Mesenchymal stem cell (in vitro differentiated cells and primary cell): ENCODE results near the gene PSORS1C2.

Experiments
- DNase-seq: peaks from one replicate; pipeline ENCODE4 v3.0.0-alpha.2; 2013
- H2AFZ ChIP-seq: one replicate; pipeline ENCODE4 v1.6.1; 2013; ENCODE audit warnings: low read depth, mild to moderate bottlenecking, control low read depth, inconsistent platforms, low read length, moderate library complexity
- H2AK5ac ChIP-seq: 2 replicates; pipeline ENCODE4 v1.6.1; 2013; ENCODE audit warnings: low read length, moderate library complexity, mild to moderate bottlenecking, inconsistent platforms; ENCODE audit not compliant: severe bottlenecking
- H2BK120ac ChIP-seq: one replicate; pipeline ENCODE4 v1.6.1; 2013; ENCODE audit warnings: low read depth, mild to moderate bottlenecking, inconsistent platforms, low read length, moderate library complexity
- H2BK12ac ChIP-seq, 2 experiments: one replicate each; pipeline ENCODE4 v1.6.1; 2013; ENCODE audit warnings: inconsistent platforms in 2 of 2, low read length in 2 of 2, mild to moderate bottlenecking in 2 of 2, moderate library complexity in 2 of 2, control low read depth in 1 of 2
- H2BK15ac ChIP-seq: one replicate; pipeline ENCODE4 v1.6.1; 2013; ENCODE audit warnings: mild to moderate bottlenecking, low read depth, inconsistent platforms; ENCODE audit not compliant: poor library complexity, severe bottlenecking
- H2BK5ac ChIP-seq: 2 replicates; pipeline ENCODE4 v1.6.1; 2013; ENCODE audit warnings: low read depth, mild to moderate bottlenecking, low read length, control low read depth, inconsistent platforms; ENCODE audit not compliant: poor library complexity, severe bottlenecking
- H3K14ac ChIP-seq, 2 experiments: one replicate each; pipeline ENCODE4 v1.6.1; 2013; ENCODE audit warnings: inconsistent platforms in 2 of 2, low read length in 2 of 2, control low read depth in 1 of 2, mild to moderate bottlenecking in 1 of 2, moderate library complexity in 1 of 2
- H3K18ac ChIP-seq, 2 experiments: one replicate each; pipeline ENCODE4 v1.6.1; 2013; ENCODE audit warnings: inconsistent platforms in 2 of 2, low read length in 2 of 2, control low read depth in 1 of 2, low read depth in 1 of 2, mild to moderate bottlenecking in 1 of 2
- H3K23ac ChIP-seq, 2 experiments: one replicate each; pipeline ENCODE4 v1.6.1; 2013; ENCODE audit warnings: inconsistent platforms in 2 of 2, low read length in 2 of 2, mild to moderate bottlenecking in 2 of 2, moderate library complexity in 2 of 2, control low read depth in 1 of 2
- H3K27ac ChIP-seq: 2 replicates; pipeline ENCODE4 v1.5.1; 2013; ENCODE audit warnings: mild to moderate bottlenecking, moderate library complexity, low read length, control low read depth, inconsistent platforms; ENCODE audit not compliant: poor library complexity, severe bottlenecking
- H3K27me3 ChIP-seq, 2 experiments: 2 replicates each; pipeline versions ENCODE4 v1.6.1 to v1.7.0; 2013; ENCODE audit warnings: low read length in 2 of 2, mild to moderate bottlenecking in 2 of 2, moderate library complexity in 2 of 2, control low read depth in 1 of 2, inconsistent platforms in 1 of 2; ENCODE audit not compliant: control insufficient read depth in 1 of 2, insufficient read depth in 1 of 2
- H3K36me3 ChIP-seq, 2 experiments: 2 replicates each; pipeline versions ENCODE4 v1.6.1 to v1.7.0; 2013; ENCODE audit warnings: low read length in 2 of 2, control low read depth in 1 of 2, inconsistent platforms in 1 of 2, low read depth in 1 of 2, mild to moderate bottlenecking in 1 of 2; ENCODE audit not compliant: insufficient read depth in 2 of 2, control insufficient read depth in 1 of 2
- H3K4ac ChIP-seq, 2 experiments: one replicate each; pipeline ENCODE4 v1.6.1; 2013; ENCODE audit warnings: inconsistent platforms in 2 of 2, low read length in 2 of 2, mild to moderate bottlenecking in 2 of 2, moderate library complexity in 2 of 2, control low read depth in 1 of 2, low read depth in 1 of 2
- H3K4me1 ChIP-seq: 2 replicates; pipeline ENCODE4 v1.6.1; 2013; ENCODE audit warnings: low read depth, low read length, control low read depth; ENCODE audit not compliant: control insufficient read depth, insufficient read depth
- H3K4me2 ChIP-seq: 2 replicates; pipeline ENCODE4 v1.6.1; 2013; ENCODE audit warnings: low read length, mild to moderate bottlenecking, inconsistent platforms; ENCODE audit not compliant: poor library complexity, severe bottlenecking
- H3K4me3 ChIP-seq, 2 experiments: 2 replicates each; pipeline versions ENCODE4 v1.5.1 to v1.7.0; 2013; ENCODE audit warnings: low read length in 2 of 2, mild to moderate bottlenecking in 2 of 2, control low read depth in 1 of 2, low read depth in 1 of 2; ENCODE audit not compliant: insufficient read depth in 1 of 2
- H3K79me1 ChIP-seq: replicated peaks from 2 replicates; pipeline ENCODE4 v1.6.1; 2013; ENCODE audit warnings: mild to moderate bottlenecking, control low read depth, low read length, inconsistent platforms; ENCODE audit not compliant: poor library complexity, severe bottlenecking
- H3K9ac ChIP-seq: 2 replicates; pipeline ENCODE4 v1.7.0; 2013; ENCODE audit warnings: mild to moderate bottlenecking, low read length, moderate library complexity
- H3K9me3 ChIP-seq: 2 replicates; pipeline ENCODE4 v1.7.0; 2013; ENCODE audit warnings: mild to moderate bottlenecking, low read length; ENCODE audit not compliant: control insufficient read depth
- H4K8ac ChIP-seq: one replicate; pipeline ENCODE4 v1.6.1; 2013; ENCODE audit warnings: inconsistent platforms, mild to moderate bottlenecking, low read length, moderate library complexity
- H4K91ac ChIP-seq: one replicate; pipeline ENCODE4 v1.6.1; 2013; ENCODE audit warnings: mild to moderate bottlenecking, low read length, inconsistent platforms
- WGBS: methylation state at CpG from one replicate; pipeline ENCODE4 v1.1.7; 2013; ENCODE audit warnings: mixed read lengths; 5-methylcytosine and 5-hydroxymethylcytosine counted together

PSORS1C2 gene

GRCh38 chr6:31179042-31179386, 40.1 kb upstream of the PSORS1C2 start:
- peak overlapping the region in 1 of 2 experiments; percentile 16 for H2BK12ac ChIP-seq

GRCh38 chr6:31178143-31179041, 39.5 kb upstream of the PSORS1C2 start:
- Histone ChIP-seq H3K4me3 (no peak overlapping the region), H3K14ac (no peak overlapping the region), H4K91ac (no peak overlapping the region), H3K79me1 (peaks cover 35% of the 10 kb centered on the region), H3K9me3 (no peaks in the 10 kb centered on the region), H4K8ac (no peak overlapping the region), H2BK12ac (no peak overlapping the region), H3K27me3 (no peaks in the 10 kb centered on the region), H3K4ac (no peak overlapping the region), H2AK5ac (no peak overlapping the region), H2BK120ac (no peak overlapping the region), H3K4me2 (no peak overlapping the region), H3K9ac (no peak overlapping the region), H3K36me3 (peaks cover 0 to 37% of the 10 kb centered on the region in 2 experiments), H3K4me1 (peaks cover 11% of the 10 kb centered on the region), H2AFZ (no peak overlapping the region), H3K18ac (no peak overlapping the region), H3K27ac (no peak overlapping the region), H2BK5ac (no peak overlapping the region), H2BK15ac (no peak overlapping the region), H3K23ac (no peak overlapping the region)
- WGBS, result 75% methylated on average over 5 of the region's 8 CpGs
- DNase-seq, result no peak

More at GRCh38 chr6:31179042-31179386, 40.1 kb upstream of the PSORS1C2 start:
- no peak overlapping the region for H3K4me2 ChIP-seq
- H2AK5ac ChIP-seq, result peak overlapping the region; percentile 57
- no peak overlapping the region for H3K23ac ChIP-seq
- H2AFZ ChIP-seq, result no peak overlapping the region
- H3K18ac ChIP-seq, result no peak overlapping the region
- peak overlapping the region in 1 of 2 experiments; percentile 77 for H3K4ac ChIP-seq
- H3K14ac ChIP-seq, result no peak overlapping the region
- H2BK120ac ChIP-seq, result no peak overlapping the region
- H4K8ac ChIP-seq, result peak overlapping the region; percentile 87
- H3K4me1 ChIP-seq, result peaks cover 8% of the 10 kb centered on the region
- H3K27me3 ChIP-seq, result no peaks in the 10 kb centered on the region
- no peak overlapping the region for H4K91ac ChIP-seq
- DNase-seq, result no peak
- no peak overlapping the region for H3K9ac ChIP-seq
- no peak overlapping the region for H3K4me3 ChIP-seq
- peaks cover 0 to 37% of the 10 kb centered on the region in 2 experiments for H3K36me3 ChIP-seq
- no peak overlapping the region for H3K27ac ChIP-seq
- no peak overlapping the region for H2BK15ac ChIP-seq
- H2BK5ac ChIP-seq, result no peak overlapping the region
- peaks cover 28% of the 10 kb centered on the region for H3K79me1 ChIP-seq
- no peaks in the 10 kb centered on the region for H3K9me3 ChIP-seq
- WGBS, result 92% methylated on average over 4 of the region's 4 CpGs

GRCh38 chr6:31175971-31176370, 37.1 kb upstream of the PSORS1C2 start:
- no peak overlapping the region for H3K4ac ChIP-seq
- H3K27me3 ChIP-seq, result no peaks in the 10 kb centered on the region
- peaks cover 0 to 33% of the 10 kb centered on the region in 2 experiments for H3K36me3 ChIP-seq
- peaks cover 48% of the 10 kb centered on the region for H3K79me1 ChIP-seq
- no peak overlapping the region for H2BK15ac ChIP-seq
- no peak overlapping the region for H3K14ac ChIP-seq
- no peak overlapping the region for H3K18ac ChIP-seq
- H3K4me3 ChIP-seq, result no peak overlapping the region
- no peak overlapping the region for H4K8ac ChIP-seq
- H2BK5ac ChIP-seq, result no peak overlapping the region
- H2AK5ac ChIP-seq, result no peak overlapping the region
- H3K4me2 ChIP-seq, result no peak overlapping the region
- H2BK120ac ChIP-seq, result no peak overlapping the region
- no peaks in the 10 kb centered on the region for H3K9me3 ChIP-seq
- H3K9ac ChIP-seq, result no peak overlapping the region
- no peak overlapping the region for H4K91ac ChIP-seq
- no peak overlapping the region for H3K23ac ChIP-seq
- H3K4me1 ChIP-seq, result peaks cover 18% of the 10 kb centered on the region
- no peak overlapping the region for H3K27ac ChIP-seq
- 81% methylated on average over 3 of the region's 3 CpGs for whole genome bisulfite sequencing
- H2AFZ ChIP-seq, result no peak overlapping the region
- no peak for DNase-seq
- H2BK12ac ChIP-seq, result no peak overlapping the region

- no peak overlapping the region for H2BK15ac ChIP-seq
- no peak overlapping the region for H3K23ac ChIP-seq
- H2AFZ ChIP-seq, result no peak overlapping the region
- H3K4ac ChIP-seq, result no peak overlapping the region
- H4K91ac ChIP-seq, result no peak overlapping the region
- H2BK120ac ChIP-seq, result no peak overlapping the region
- no peak overlapping the region for H3K4me2 ChIP-seq
- no peak overlapping the region for H3K9ac ChIP-seq
- H2AK5ac ChIP-seq, result no peak overlapping the region
- peaks cover 20% of the 10 kb centered on the region for H3K4me1 ChIP-seq
- no peak overlapping the region for H4K8ac ChIP-seq
- peaks cover 46% of the 10 kb centered on the region for H3K79me1 ChIP-seq
- H2BK12ac ChIP-seq, result no peak overlapping the region
- WGBS, result 96% methylated on average over 3 of the region's 5 CpGs
- no peak overlapping the region for H3K27ac ChIP-seq
- DNase-seq, result no peak
- peaks cover 0 to 14% of the 10 kb centered on the region in 2 experiments for H3K27me3 ChIP-seq
- no peak overlapping the region for H2BK5ac ChIP-seq
- H3K4me3 ChIP-seq, result no peak overlapping the region
- H3K9me3 ChIP-seq, result no peaks in the 10 kb centered on the region
- no peak overlapping the region for H3K18ac ChIP-seq
- H3K14ac ChIP-seq, result no peak overlapping the region
- H3K36me3 ChIP-seq, result peaks cover 0 to 25% of the 10 kb centered on the region in 2 experiments
Measured at GRCh38 chr6:31174378-31174777, 35.5 kb upstream of the PSORS1C2 start.
